GM18507 (cell line): Measurements from ENCODE around the gene PARM1.
"Not testable (repeated sequence)": the region's sequence is repeated elsewhere in the genome, so short reads cannot be mapped to it uniquely, and the experiment has no call there.

Experiments used
- DNase-seq: peaks from one replicate; pipeline ENCODE4 v3.0.0; 2011; ENCODE audit warnings: low read depth; ENCODE audit not compliant: insufficient read length; ENCODE audit errors: extremely low spot score
- FAIRE-seq: peaks from 2 replicates; lab custom pipeline; 2011; peaks lifted over from hg19 to GRCh38; lab: Jason Lieb, UNC

PARM1 gene

DNA sequence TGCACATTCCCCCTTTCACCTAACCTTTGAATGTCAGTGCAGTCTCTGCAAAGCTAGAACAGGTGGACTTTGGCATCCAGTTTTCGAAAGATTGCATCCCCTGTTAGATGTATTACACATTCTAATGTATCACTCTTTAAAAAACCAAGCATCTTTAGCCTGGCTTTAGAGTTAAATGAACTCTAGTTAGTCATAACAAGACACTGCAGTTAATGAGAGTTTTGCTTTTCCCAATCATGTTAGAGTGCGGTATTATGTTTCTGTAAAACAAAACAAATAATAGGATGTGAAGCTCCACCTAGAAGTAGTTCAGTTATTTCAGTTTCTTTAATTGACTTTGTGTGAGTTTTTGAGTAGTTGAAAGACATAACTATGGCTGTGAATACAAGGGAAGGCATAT, 42.2 kb downstream of the PARM1 start:
- DNase-seq (no peak), FAIRE-seq (no peak)

DNA sequence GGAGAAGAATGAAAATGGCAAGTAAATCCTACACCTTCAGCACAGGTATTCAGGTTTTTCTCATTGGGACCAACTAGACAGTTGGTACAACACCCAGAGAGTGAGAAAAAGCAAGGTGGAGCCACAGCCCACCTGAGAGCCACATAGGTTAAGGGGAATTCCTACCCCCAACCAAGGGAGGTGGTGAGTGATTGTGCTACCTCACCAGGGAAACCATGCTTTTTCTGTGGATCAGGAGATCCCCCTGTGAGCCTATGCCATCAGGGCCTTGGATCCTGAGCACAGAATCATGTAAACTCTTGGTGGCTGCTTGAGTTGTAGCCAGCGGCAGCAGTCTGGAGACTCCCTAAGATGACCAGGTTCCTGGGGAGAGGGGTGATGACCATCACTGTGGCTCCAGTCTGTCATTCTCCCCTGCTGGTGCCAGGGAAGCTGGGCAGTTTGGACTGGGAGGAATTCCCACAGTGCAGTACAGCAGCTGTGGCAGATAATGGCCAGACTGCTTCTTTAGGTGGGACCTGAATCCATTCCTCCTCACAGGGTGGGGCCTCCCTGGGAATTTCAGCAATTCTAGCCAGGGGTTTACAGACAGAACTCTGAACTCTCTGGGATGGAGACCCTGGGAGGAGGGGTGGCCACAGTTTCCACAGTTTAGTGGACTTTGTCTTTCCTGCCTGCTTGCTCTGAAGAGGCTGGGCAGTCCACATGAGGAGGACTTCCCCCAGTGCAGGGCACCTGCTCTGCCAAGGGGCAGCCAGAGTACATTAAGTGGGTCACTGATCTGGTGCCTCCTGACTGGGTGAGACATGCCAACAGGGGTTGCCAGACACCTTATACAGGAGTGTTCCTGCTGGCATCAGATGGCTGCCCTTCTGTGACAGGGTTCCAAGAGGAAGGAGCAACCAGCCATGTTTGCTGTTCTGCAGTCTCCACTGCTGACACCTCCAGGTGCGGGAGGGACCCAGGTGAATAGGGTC, 43.2 kb downstream of the PARM1 start:
- no peak for DNase-seq
- FAIRE-seq, result no peak

DNA sequence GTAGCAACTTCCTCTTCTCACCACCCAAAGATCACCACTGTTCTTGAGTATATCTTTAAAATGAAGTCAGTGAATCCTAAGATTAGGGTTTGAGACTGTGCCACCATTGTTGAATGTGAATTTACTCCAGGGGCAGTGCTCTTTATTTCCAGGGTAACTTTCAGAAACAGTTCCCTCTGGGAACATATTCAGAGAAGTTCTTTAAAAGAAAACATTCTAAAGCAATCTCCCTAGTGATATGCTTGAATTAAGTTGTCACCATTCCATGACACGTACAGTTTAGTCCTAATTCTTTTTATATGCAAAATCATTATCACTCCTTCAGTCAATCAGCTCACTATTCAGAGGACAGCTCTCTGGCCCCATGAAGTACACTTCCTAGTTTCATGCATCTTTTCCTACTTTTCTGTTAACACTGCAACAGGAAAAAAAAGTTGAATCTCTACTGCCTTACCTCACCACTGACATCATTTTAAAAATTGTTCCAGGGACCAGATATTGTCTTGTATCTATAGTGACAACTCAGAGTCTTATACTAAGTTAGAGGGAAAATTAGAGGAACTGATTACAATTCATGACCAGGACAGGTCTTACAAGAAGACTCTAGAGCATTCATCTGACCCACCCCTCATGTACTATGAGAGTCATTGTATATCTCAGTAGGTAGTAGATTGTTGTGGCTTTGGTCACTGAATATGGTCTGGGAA, 49.8 kb downstream of the PARM1 start:
- DNase-seq, result no peak
- no peak for FAIRE-seq

DNA sequence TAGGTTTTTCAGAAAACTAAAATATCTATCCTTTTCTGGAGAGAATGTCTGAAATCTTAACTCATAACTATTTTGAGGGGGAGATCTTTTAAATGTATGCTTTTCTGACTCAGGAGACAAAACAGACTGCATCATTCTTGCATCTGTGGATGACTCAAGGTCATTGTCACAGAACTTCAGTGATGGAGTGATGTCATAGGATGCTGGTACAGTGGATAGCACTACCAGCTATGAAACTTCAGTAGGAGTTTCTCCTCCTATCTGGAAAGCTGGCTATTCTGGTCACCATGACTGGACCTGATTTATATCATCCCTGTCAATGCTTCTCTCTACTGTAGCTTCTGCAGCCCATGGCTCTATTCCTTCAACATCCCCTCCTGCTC, 50.3 kb downstream of the PARM1 start:
- FAIRE-seq (no peak), DNase-seq (no peak)

DNA sequence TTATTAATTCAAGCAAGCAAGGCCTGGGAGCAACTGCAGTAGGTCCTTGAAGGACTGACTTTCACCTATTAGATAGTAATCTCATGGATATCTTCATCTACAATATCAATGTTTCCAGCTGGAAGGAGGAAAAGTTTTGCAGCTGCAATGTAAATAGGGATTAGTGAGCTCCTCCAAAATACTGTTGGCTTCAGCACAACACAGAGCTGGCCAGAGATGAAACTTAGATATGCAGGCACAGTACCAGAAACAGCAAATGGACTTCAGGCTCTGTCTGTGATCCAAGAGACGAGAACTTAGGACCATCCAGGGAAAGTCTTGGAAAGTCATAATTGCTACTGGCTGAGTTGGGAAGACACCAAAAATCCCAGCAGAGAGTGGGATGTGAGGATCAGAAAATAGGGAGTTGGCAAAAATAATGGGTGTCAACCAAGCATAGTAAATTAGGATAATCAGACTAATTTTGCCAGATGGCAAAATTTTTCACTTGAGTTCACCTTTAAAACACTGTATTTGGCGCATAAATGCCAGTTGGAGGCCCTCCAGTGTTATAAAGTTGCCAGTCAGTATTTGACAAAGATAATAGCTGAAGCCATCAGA, 57.5 kb downstream of the PARM1 start:
- no peak for FAIRE-seq
- no peak for DNase-seq

DNA sequence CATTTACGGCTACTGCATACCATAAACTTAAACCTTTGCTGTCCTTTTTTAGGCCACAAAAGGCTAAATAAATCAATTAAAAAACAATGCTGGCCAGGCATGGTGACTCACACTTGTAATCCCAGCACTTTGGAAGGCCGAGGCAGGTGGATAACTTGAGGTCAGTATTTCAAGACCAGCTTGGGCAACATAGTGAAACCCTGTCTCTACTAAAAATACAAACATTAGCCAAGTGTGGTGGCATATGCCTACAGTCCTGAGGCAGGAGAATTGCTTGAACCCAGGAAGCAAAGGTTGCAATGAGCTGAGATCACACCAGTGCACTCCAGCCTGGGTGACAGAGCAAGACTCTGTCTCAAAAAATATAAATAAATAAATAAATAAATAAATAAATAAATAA, 61.5 kb downstream of the PARM1 start:
- not testable (repeated sequence) for DNase-seq, FAIRE-seq

DNA sequence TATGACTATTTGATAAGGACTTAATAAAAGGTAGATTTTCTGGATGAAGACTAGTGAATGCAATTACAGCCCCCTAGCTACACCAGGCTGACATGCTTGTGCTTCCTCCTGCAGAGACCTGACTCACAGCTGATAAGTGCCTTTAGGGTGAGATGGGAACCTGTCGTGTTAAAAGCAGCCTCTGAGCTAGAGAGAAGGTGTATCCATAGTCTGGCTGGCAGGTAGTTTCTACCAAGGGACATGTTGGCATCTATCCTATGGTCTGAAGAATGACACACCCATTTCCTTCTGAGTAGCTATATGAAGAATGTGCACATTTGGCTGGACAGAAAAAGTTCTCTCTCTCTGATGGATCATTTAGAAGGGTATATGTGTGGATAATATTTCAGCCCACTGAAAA, 64.1 kb downstream of the PARM1 start:
- no peak for FAIRE-seq
- DNase-seq, result no peak

DNA sequence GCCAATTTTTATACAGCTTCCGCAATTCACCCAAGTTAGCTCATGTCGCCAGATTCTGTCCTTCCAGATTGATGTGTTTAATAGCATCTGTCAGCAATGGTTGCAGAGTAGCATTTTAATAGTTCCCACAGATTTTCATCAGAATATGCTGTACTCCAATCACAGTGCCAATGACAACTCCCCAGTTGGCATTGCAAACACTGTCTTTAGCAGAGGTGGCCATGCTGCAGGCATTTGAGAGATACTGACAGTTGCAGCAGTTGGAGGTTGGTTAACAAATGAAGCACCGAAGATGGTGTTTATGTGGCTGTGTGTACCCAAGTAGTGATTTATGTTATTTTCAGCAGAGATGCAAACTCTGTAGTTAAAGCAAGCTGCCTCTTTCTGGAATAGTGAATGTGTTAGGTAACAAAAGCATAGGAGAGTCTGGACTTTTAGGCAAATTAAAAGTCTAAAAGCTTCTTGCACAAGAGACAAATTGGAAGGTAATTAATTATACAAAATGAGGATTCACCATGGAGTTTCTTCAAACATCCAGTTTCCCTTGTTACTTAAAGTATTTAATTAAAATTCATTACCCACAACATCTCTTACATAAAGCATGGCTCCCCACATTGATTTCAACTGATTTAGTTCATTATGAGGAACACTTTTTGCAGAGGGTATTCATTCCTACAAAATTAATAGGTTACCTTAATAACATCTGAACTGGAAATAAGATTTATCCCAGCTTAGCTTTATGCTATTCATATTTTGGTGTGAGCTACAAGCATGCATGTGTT, 65.2 kb downstream of the PARM1 start:
- DNase-seq, result no peak
- no peak for FAIRE-seq

DNA sequence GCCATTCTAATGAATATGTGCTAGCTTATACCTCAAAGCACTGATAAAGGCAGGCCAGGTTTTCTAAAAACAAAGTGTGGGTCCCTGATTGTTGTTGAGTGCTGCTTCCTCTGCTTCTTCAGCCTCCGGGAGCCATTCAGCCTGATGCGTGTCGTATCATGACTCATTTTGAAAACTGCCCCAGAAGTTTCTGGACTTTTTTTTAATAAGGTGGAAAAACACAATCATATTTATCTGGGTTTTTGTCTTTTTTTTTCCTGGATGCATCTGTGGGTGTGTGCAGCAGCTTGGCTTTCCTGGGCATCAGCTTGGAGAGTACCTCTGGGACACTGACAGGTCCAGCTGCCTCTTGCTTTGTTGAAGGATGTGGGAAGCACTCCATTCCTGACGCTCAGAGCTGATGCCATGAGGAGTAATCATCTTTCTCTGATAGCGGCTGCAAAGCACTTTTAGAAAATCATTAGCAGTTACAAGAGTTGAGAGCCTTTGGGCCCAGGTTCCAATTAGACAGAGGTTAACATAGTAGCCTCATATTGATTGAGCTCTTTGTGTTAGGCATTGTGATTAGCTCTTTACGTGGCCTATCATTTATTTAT, 66.9 kb downstream of the PARM1 start:
- DNase-seq (no peak), FAIRE-seq (peak; percentile 33)

DNA sequence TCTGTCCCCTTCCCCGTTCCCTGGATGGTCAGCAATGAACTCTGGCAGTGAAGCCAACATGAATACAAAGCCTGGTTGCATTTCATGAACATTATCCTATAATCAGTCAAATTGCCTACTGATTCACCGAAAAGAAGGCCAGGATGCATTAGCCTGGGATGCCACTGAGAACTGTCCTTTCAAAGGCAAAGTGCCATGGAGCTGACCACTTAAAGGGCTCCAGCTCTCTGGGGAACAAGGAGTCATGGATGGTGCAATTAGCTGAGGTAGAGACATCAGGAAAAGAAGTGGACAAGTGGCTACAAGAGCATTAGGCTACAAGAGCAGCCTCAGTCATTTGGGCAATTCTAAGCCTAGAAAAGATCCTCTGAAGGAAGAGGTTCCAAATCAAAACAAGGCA, 69.0 kb downstream of the PARM1 start:
- no peak for DNase-seq

DNA sequence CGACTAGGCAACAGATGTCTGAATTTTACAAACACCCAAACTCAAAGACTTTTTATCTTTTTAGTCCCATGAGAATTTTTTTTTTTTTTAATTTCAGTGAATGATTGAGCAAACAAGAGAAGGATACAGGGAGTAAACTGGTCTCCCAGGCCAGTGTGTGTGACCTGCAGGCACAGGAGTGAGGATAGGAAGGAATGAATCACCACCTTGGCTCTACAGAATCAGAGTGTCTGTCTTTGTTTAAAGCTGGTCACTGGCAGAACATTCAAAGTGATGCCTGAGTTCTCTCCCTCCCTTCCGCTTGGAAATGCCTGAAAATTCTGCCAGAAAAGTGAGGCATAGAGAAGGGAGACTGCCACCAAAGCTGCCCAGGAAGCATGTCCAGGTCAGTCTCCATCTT, 69.5 kb downstream of the PARM1 start:
- DNase-seq, result no peak
- no peak for FAIRE-seq

More for the DNA sequence above, 69.0 kb downstream of the PARM1 start:
- FAIRE-seq, result no peak

DNA sequence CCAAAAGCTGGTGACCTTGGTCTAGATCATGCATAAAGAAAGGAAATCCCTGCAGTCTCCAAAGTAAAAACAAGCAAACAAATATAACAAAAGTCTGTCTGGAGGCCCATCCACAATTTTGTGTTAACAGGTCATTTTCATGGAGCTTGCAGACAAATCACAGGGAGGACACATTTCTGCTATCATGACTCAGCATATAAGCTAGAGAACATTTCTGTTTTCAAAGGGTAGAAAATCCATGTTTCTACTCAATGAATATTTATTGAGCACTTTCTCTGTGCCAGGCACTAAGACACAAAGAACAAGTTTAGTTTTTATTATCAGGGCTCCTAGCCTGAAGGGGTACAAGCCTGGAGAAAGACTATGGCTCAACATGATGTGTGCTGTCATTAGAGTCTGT, 71.1 kb downstream of the PARM1 start:
- no peak for DNase-seq
- no peak for FAIRE-seq

DNA sequence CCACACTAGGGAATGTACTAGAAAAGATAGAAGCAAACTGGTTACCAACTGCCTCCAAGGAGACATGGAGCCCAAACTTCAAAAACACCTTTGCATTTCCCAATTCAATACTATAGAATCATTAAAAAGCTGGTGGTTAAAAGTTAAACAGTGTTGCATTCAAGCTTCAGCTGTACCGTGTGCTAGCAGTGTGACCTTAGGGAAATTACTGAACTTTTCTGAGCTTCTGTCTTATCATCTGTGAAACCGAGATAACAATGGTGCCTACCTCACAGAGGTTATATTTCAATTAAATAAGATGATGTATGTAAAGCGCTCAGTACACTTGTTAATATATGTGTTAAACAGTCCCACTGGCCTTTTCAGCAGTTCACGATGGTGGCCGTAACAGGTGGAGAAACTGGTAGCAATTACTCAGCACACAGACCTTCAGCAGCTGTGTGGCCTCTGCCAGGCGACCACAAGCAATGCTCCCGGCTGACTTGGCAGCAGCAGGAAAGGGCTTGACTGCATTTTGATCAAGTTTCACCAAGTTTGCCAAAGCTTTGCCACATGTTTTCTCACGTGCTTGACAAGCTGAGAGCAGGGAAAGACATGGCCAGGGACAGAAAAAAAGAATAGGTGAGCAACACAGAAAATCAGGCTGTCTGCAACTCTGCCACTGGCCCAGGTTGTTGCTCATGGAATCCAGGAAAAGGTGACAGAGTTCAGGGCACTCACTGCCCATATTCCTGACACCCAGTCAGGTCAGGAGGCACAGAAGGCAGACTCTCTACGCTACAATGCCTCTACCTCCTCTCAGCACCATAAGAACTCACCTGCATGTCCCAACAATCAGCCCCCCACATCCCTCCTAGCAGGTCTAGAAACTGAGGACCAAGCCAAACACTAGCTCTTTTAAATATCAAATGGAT, 72.1 kb downstream of the PARM1 start:
- peak; percentile 14 for DNase-seq
- peak; percentile 70 for FAIRE-seq

DNA sequence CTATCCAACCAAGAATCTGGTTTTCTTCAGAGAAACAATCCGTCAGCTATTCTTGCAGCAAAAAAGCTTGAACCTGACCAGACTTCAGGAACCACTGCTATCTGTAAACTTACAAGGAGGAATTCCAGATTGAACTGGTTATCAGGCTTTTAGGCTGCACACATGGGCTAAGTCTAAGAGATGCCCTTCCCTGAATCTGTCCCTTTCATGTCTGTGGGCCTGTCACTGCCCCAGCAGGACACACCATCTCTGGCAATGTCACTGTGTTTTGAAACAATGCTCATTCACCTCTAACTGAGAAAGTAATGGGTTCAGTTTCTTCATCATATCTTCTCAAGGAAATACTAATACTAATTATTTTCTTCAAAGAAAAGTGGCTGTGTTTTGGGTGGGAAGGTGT, 72.8 kb downstream of the PARM1 start:
- FAIRE-seq (peak; percentile 12), DNase-seq (no peak)

DNA sequence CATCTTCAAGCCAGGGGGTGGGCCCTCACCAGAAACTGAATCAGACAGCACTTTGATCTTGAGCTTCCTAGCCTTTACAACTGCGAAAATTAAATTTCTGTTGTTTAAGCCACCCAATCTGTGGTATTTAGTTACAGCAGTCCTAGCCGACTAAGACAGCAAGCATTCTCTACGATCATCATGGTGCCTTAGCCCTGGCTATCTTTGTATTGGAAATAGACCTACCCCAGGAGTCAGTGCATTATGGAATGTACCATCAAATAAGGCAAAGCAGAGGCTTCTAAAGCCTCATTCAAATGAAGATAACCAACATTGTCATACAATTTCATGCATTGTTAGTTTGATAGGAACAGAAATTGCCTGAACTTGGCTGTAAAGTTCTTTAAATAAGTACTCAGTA, 75.0 kb downstream of the PARM1 start:
- FAIRE-seq, result no peak
- no peak for DNase-seq

DNA sequence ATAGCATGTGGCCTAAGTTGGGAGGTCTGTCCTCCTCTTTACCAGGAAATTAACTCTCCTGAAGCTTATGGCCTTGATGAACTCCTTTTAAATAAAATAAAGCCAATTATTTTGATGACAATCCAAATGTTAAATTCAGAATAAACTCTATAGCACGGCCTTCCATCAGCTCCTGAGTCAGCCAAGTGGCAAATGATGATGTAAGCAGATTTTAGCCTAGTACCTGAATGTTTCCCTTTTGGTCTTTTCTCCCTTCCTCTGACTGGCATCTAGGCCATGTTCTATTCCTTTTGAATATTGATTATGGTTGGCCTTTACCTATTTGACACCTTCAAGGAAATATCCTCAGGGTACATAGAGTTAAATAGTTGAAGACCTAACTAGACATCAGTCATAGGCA, 76.2 kb downstream of the PARM1 start:
- DNase-seq (no peak), FAIRE-seq (no peak)

DNA sequence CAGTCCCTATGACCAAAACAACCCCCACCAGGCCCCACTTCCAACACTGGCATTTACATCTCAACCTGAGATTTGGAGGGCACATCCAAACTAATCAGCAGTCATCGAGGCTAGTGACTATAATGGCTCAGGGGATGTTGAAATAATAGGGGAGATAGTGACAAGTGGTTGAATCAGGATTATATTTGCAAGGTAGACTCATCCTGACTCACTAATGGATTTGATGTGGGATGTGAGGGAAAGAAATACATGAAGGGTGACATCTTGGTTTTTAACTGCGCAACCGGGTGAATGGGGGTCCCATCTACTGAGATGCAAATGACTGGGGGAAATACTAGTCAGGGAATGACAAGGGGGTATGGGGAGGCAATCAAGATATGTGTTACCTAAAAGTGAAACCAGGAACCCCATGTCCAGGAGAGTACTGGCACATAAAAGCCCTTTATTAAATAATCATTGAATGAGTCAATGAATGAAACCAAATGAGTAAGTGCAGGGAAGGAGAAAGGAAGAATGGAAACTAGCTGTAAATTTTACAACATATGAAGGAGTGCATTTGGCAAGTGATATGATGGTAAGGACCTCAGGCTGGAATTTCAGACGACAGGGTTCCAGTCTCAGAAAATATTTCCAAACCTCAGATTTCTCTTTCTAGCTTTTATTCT, 78.3 kb downstream of the PARM1 start:
- DNase-seq (no peak), FAIRE-seq (no peak)

DNA sequence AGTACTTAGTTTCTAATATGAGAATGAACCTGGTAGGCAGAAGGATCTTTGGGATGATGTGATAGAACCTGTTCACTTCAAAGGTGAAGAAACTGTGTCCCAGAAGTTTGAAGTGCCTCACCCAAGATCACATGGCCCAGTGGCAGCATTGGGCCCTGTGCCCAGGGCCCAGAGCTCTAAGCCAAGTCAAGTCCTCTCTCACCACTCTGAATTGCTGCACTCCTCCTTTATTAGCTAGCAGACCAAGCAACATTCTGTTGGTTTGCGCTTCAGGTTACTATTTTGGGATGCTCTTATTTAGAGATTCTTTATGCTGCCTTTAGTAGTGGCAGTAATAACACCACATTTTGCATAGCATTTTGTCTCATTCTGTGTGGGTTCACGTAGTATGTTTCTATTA, 82.7 kb downstream of the PARM1 start:
- no peak for FAIRE-seq
- no peak for DNase-seq
